Prostate gland (tissue), 2 donors: ENCODE measurements around the gene TBX2.

Experiments used
- POLR2A ChIP-seq: fragments of 450-650 bp; IDR thresholded peaks from one replicate; pipeline ENCODE4 v1.6.1; 2016; ENCODE audit warnings: antibody characterized with exemption, mild to moderate bottlenecking
- TF ChIP-seq, protein P1 (sequence below), 4 experiments: fragments of 200-600 bp in 2 of 4; fragments of 450-650 bp in 2 of 4; sonication (generic) in 2 of 4; IDR thresholded peaks; 1 replicate in 3 of 4; 2 replicates in 1 of 4; pipeline ENCODE4 v1.5.1; 2016 to 2019; ENCODE audit warnings: antibody characterized with exemption in 4 of 4, mild to moderate bottlenecking in 2 of 4, moderate library complexity in 2 of 4

DNA sequence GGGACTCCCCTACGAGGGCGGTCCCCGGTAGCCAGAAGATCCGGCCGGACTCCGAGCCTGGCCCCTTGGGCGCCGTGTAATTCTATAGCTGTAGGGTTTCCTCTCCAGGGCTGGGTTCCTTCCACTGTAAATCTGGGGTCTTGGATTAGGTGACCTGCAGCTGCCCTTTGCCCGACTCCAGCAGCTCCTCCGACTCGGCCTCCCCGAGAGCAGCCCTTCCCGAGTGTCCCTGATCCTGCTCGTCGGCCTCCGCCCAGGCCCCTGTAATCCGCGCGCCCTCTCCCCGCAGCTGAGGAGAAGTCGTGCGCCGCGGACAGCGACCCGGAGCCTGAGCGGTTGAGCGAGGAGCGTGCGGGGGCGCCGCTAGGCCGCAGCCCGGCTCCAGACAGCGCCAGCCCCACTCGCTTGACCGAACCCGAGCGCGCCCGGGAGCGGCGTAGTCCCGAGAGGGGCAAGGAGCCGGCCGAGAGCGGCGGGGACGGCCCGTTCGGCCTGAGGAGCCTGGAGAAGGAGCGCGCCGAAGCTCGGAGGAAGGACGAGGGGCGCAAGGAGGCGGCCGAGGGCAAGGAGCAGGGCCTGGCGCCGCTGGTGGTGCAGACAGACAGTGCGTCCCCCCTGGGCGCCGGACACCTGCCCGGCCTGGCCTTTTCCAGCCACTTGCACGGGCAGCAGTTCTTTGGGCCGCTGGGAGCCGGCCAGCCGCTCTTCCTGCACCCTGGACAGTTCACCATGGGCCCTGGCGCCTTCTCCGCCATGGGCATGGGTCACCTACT lies 5.5 kb downstream of the TBX2 start:
- TF ChIP-seq, protein P1, sequence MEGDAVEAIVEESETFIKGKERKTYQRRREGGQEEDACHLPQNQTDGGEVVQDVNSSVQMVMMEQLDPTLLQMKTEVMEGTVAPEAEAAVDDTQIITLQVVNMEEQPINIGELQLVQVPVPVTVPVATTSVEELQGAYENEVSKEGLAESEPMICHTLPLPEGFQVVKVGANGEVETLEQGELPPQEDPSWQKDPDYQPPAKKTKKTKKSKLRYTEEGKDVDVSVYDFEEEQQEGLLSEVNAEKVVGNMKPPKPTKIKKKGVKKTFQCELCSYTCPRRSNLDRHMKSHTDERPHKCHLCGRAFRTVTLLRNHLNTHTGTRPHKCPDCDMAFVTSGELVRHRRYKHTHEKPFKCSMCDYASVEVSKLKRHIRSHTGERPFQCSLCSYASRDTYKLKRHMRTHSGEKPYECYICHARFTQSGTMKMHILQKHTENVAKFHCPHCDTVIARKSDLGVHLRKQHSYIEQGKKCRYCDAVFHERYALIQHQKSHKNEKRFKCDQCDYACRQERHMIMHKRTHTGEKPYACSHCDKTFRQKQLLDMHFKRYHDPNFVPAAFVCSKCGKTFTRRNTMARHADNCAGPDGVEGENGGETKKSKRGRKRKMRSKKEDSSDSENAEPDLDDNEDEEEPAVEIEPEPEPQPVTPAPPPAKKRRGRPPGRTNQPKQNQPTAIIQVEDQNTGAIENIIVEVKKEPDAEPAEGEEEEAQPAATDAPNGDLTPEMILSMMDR (IDR thresholded peaks at IDR 0.05), result no peak
- TF ChIP-seq POLR2A, result no peak
